ENCODE data around the gene FGF1.

FGF1 gene

GRCh38 chr5:142568283-142568995 lies 117.5 kb downstream of the FGF1 start:
- DNase-seq = no peak

GRCh38 chr5:142561486-142562097 lies 124.3 kb downstream of the FGF1 start:
- DNase-seq = no peak

GRCh38 chr5:142561029-142561428 lies 124.9 kb downstream of the FGF1 start:
- no peak for DNase-seq

- no peak for DNase-seq
These were observed 133.8 kb downstream of the FGF1 start for GRCh38 chr5:142552107-142552506.

GRCh38 chr5:142551338-142552067 lies 134.4 kb downstream of the FGF1 start:
- DNase-seq = no peak

- DNase-seq = no peak
These were observed 135.4 kb downstream of the FGF1 start for GRCh38 chr5:142550471-142550870.

GRCh38 chr5:142549834-142550233 lies 136.1 kb downstream of the FGF1 start:
- DNase-seq = no peak

- DNase-seq = peak; percentile 36
These were observed 137.1 kb downstream of the FGF1 start for GRCh38 chr5:142548739-142549275.

GRCh38 chr5:142547445-142548380 lies 138.2 kb downstream of the FGF1 start:
- no peak for DNase-seq

GRCh38 chr5:142545650-142546322 lies 140.1 kb downstream of the FGF1 start:
- DNase-seq = no peak

GRCh38 chr5:142544946-142545649 lies 140.8 kb downstream of the FGF1 start:
- no peak for DNase-seq

- DNase-seq = no peak
These were observed 141.7 kb downstream of the FGF1 start for GRCh38 chr5:142544071-142544753.

GRCh38 chr5:142542906-142543305 lies 143.0 kb downstream of the FGF1 start:
- no peak for DNase-seq
